IMR-90 (cell line): ENCODE results near the gene ZW10. TPM values are rescaled to one million over a fixed set of nuclear protein-coding genes. Genes with fewer than 3 reads are reported as not detected.

Experiments
- ATAC-seq: fragments of 200-7000 bp; cut with Tn5 transposase; 2 replicates; pipeline ENCODE4 v1.9.1; 2020; ENCODE audit warnings: low read depth, mild to moderate bottlenecking, moderate library complexity
- BruUV-seq: library from RNA; stranded (reverse); fragments of 400-500 nt; replicated peaks from 2 replicates; lab custom pipeline; 2021; lab: Mats Ljungman, UMichigan
- CTCF ChIA-PET: fragments of 300-600 bp; formaldehyde crosslinking; extraction: SDS; loops from one replicate; lab custom pipeline; 2021; ENCODE audit warnings: antibody characterized with exemption; lab: Yijun Ruan, JAX
- POLR2A ChIA-PET: fragments of 300-600 bp; sonication (Branson Sonifier 250); formaldehyde crosslinking; loops from one replicate; lab custom pipeline; 2022; ENCODE audit warnings: antibody characterized with exemption; ENCODE audit not compliant: unreplicated experiment; lab: Charles Lee
- DNase-seq: peaks from one replicate; pipeline ENCODE4 v3.0.0; 2013
- H2AFZ ChIP-seq: replicated peaks from 2 replicates; pipeline ENCODE3; 2013; ENCODE audit warnings: low read length, mild to moderate bottlenecking; ENCODE audit not compliant: poor library complexity
- H2AK5ac ChIP-seq: 2 replicates; pipeline ENCODE4 v1.6.1; 2013; ENCODE audit warnings: low read depth, low read length, inconsistent platforms
- H2AK9ac ChIP-seq: replicated peaks from 2 replicates; pipeline ENCODE3; 2013; ENCODE audit warnings: mild to moderate bottlenecking, low read depth, low read length, moderate library complexity; ENCODE audit not compliant: poor library complexity
- H2BK120ac ChIP-seq: 2 replicates; pipeline ENCODE4 v1.6.1; 2013; ENCODE audit warnings: low read depth, low read length, inconsistent platforms
- H2BK15ac ChIP-seq: 3 replicates; pipeline ENCODE4 v1.6.1; 2013; ENCODE audit warnings: low read depth, low read length, inconsistent platforms
- H2BK20ac ChIP-seq: 2 replicates; pipeline ENCODE4 v1.6.1; 2013; ENCODE audit warnings: low read depth, mild to moderate bottlenecking, inconsistent platforms, low read length, moderate library complexity
- H2BK5ac ChIP-seq: 2 replicates; pipeline ENCODE4 v1.6.1; 2013; ENCODE audit warnings: mild to moderate bottlenecking, low read depth, low read length, inconsistent platforms; ENCODE audit not compliant: poor library complexity, severe bottlenecking
- H3K14ac ChIP-seq: replicated peaks from 2 replicates; pipeline ENCODE4 v1.6.1; 2013; ENCODE audit warnings: low read depth, low read length, inconsistent platforms
- H3K18ac ChIP-seq: 2 replicates; pipeline ENCODE4 v1.6.1; 2013; ENCODE audit warnings: low read depth, low read length, control low read depth
- H3K23ac ChIP-seq: 2 replicates; pipeline ENCODE4 v1.6.1; 2013; ENCODE audit warnings: low read depth, low read length, inconsistent platforms
- H3K27ac ChIP-seq: 2 replicates; pipeline ENCODE4 v1.5.1; 2013; ENCODE audit warnings: mild to moderate bottlenecking, control low read depth, low read length; ENCODE audit not compliant: insufficient read depth
- H3K27me3 ChIP-seq: 2 replicates; pipeline ENCODE4 v1.6.1; 2013; ENCODE audit warnings: low read length; ENCODE audit not compliant: control insufficient read depth, insufficient read depth
- H3K36me3 ChIP-seq: 2 replicates; pipeline ENCODE4 v1.6.1; 2013; ENCODE audit warnings: low read length, mixed read lengths; ENCODE audit not compliant: control insufficient read depth, insufficient read depth
- H3K4ac ChIP-seq: 2 replicates; pipeline ENCODE4 v1.6.1; 2013; ENCODE audit warnings: low read depth, low read length, inconsistent platforms
- H3K4me1 ChIP-seq: 2 replicates; pipeline ENCODE4 v1.6.1; 2013; ENCODE audit warnings: low read length, mixed read lengths; ENCODE audit not compliant: control insufficient read depth, insufficient read depth
- H3K4me2 ChIP-seq: 2 replicates; pipeline ENCODE4 v1.6.1; 2013; ENCODE audit warnings: low read depth, mild to moderate bottlenecking, control low read depth, low read length, moderate library complexity
- H3K4me3 ChIP-seq: 2 replicates; pipeline ENCODE4 v1.5.1; 2013; ENCODE audit warnings: low read depth, mild to moderate bottlenecking, control low read depth, low read length, moderate library complexity; ENCODE audit not compliant: insufficient read depth
- H3K56ac ChIP-seq: 2 replicates; pipeline ENCODE4 v1.6.1; 2013; ENCODE audit warnings: low read length, inconsistent platforms; ENCODE audit not compliant: insufficient read depth; ENCODE audit errors: extremely low read depth
- H3K79me1 ChIP-seq, 2 experiments: 2 replicates each; pipeline ENCODE4 v1.6.1; 2013; ENCODE audit warnings: low read length in 2 of 2, inconsistent platforms in 1 of 2, low read depth in 1 of 2
- H3K9ac ChIP-seq: 2 replicates; pipeline ENCODE4 v1.6.1; 2013; ENCODE audit warnings: low read depth, low read length, control low read depth
- H3K9me1 ChIP-seq: 2 replicates; pipeline ENCODE4 v1.6.1; 2013; ENCODE audit warnings: low read length, inconsistent platforms; ENCODE audit not compliant: insufficient read depth
- H3K9me3 ChIP-seq: 2 replicates; pipeline ENCODE4 v1.6.1; 2013; ENCODE audit warnings: low read length; ENCODE audit not compliant: control insufficient read depth, insufficient read depth
- H4K20me1 ChIP-seq: 2 replicates; pipeline ENCODE4 v1.6.1; 2013; ENCODE audit warnings: low read length, inconsistent platforms; ENCODE audit not compliant: insufficient read depth
- H4K5ac ChIP-seq: 2 replicates; pipeline ENCODE4 v1.6.1; 2013; ENCODE audit warnings: mild to moderate bottlenecking, low read depth, low read length, control low read depth
- H4K8ac ChIP-seq, 2 experiments: 2 replicates each; pipeline ENCODE4 v1.6.1; 2013; ENCODE audit warnings: low read depth in 2 of 2, low read length in 2 of 2, control low read depth in 1 of 2, inconsistent platforms in 1 of 2
- H4K91ac ChIP-seq: 2 replicates; pipeline ENCODE4 v1.6.1; 2013; ENCODE audit warnings: low read depth, low read length, inconsistent platforms; ENCODE audit not compliant: insufficient read depth
- BHLHE40 ChIP-seq: fragments of 150-350 bp; IDR thresholded peaks from 2 replicates; pipeline ENCODE4 v1.6.1; 2016; ENCODE audit warnings: mild to moderate bottlenecking, low read depth, low read length
- CEBPB ChIP-seq: IDR thresholded peaks from 2 replicates; pipeline ENCODE4 v1.6.1; 2012; ENCODE audit warnings: low read depth, low read length, improper control_type of control experiment
- CTCF ChIP-seq: conservative IDR thresholded peaks from 2 replicates; pipeline ENCODE4 v1.5.1; 2012; ENCODE audit warnings: mild to moderate bottlenecking, low read depth, low read length, improper control_type of control experiment
- ELK1 ChIP-seq: fragments of 150-350 bp; IDR thresholded peaks from 2 replicates; pipeline ENCODE4 v1.6.1; 2016; ENCODE audit warnings: low read depth, mild to moderate bottlenecking, low read length, moderate library complexity, borderline replicate concordance
- FOS ChIP-seq: fragments of 150-350 bp; IDR thresholded peaks from 2 replicates; pipeline ENCODE4 v1.6.1; 2016; ENCODE audit warnings: low read depth, low read length
- MAFK ChIP-seq: IDR thresholded peaks from 2 replicates; pipeline ENCODE4 v1.6.1; 2012; ENCODE audit warnings: low read depth, low read length, improper control_type of control experiment
- MAZ ChIP-seq: IDR thresholded peaks from 2 replicates; pipeline ENCODE4 v1.6.1; 2012; ENCODE audit warnings: low read depth, mild to moderate bottlenecking, low read length, improper control_type of control experiment, moderate library complexity, borderline replicate concordance
- MXI1 ChIP-seq: IDR thresholded peaks from 2 replicates; pipeline ENCODE4 v1.6.1; 2012; ENCODE audit warnings: low read depth, mild to moderate bottlenecking, low read length, moderate library complexity, borderline replicate concordance
- NFE2L2 ChIP-seq: fragments of 150-350 bp; IDR thresholded peaks from 2 replicates; pipeline ENCODE4 v1.6.1; 2016; ENCODE audit warnings: low read depth, mild to moderate bottlenecking, low read length
- POLR2A ChIP-seq: IDR thresholded peaks from 2 replicates; pipeline ENCODE4 v1.6.1; 2012; ENCODE audit warnings: mild to moderate bottlenecking, low read depth, low read length
- RAD21 ChIP-seq: IDR thresholded peaks from 2 replicates; pipeline ENCODE4 v1.6.1; 2012; ENCODE audit warnings: low read length, improper control_type of control experiment
- RCOR1 ChIP-seq: IDR thresholded peaks from 2 replicates; pipeline ENCODE4 v1.6.1; 2012; ENCODE audit warnings: mild to moderate bottlenecking, low read length, improper control_type of control experiment; ENCODE audit not compliant: insufficient replicate concordance
- RFX5 ChIP-seq: IDR thresholded peaks from 2 replicates; pipeline ENCODE4 v1.8.0; 2012; ENCODE audit warnings: low read depth, mild to moderate bottlenecking, low read length, moderate library complexity
- SMC3 ChIP-seq: fragments of 150-350 bp; IDR thresholded peaks from 2 replicates; pipeline ENCODE4 v1.6.1; 2016; ENCODE audit warnings: low read depth, mild to moderate bottlenecking, antibody characterized with exemption, low read length, moderate library complexity
- USF2 ChIP-seq: fragments of 150-350 bp; IDR thresholded peaks from 2 replicates; pipeline ENCODE4 v1.6.1; 2017; ENCODE audit warnings: mild to moderate bottlenecking, antibody characterized with exemption, low read length, low read depth
- dilution Hi-C: fragments of 300-500 bp; cut with HindIII; formaldehyde crosslinking; loops from one replicate; pipeline ENCODE4 v1.14.3; 2018; ENCODE audit warnings: low sequenced_read_pairs; ENCODE audit not compliant: unreplicated experiment
- in situ Hi-C: fragments of 300-500 bp; cut with MboI; formaldehyde crosslinking; loops from 3 replicates; pipeline ENCODE4 v1.14.3; 2019; ENCODE audit warnings: low sequenced_read_pairs, inconsistent platforms, mixed read lengths
- intact Hi-C: fragments of 100-400 bp; cut with micrococcal nuclease; formaldehyde crosslinking; loops from 2 replicates; pipeline ENCODE4 v1.10.0; 2022
- polyA plus RNA-seq, 3 experiments: library from polyadenylated mRNA; depleted of rRNA; stranded (reverse); fragments of >200 nt; gene quantifications; 2 replicates each; pipeline ENCODE4 v1.2.3, GENCODE V29; 2012; ENCODE audit warnings: low replicate concordance in 1 of 3
- total RNA-seq: library from RNA; depleted of rRNA; stranded (reverse); fragments of >200 nt; gene quantifications from 2 replicates; pipeline ENCODE4 v1.2.3, GENCODE V29; 2012

Gene ZW10
- total and polyA plus RNA-seq, 2 of the 4 experiments (the other 2 are of a cell fraction): 10.3 to 30.6 TPM

GRCh38 chr11:113814181-113814580 lies 40.7 kb upstream of the ZW10 start:
- no peak overlapping the region for H2BK20ac ChIP-seq
- no peak overlapping the region for H3K9ac ChIP-seq
- no peak overlapping the region for H2AK9ac ChIP-seq
- H3K27ac ChIP-seq: no peak overlapping the region
- H3K18ac ChIP-seq: no peak overlapping the region
- peaks cover 3% of the 10 kb centered on the region; the same call in 1 of the 2 replicates for H3K36me3 ChIP-seq
- ChIA-PET POLR2A (no interaction called here), CTCF (interaction anchor here (1.3 kb wide), 1 partner anchor 8 kb away, joined by 6 read pairs; no protein-coding TSS in a partner anchor)
- dilution Hi-C loops (no loop called here), in situ Hi-C loops (no loop called here), intact Hi-C loops (no loop called here)
- no peak overlapping the region for H2BK5ac ChIP-seq
- no peak overlapping the region for H3K4me2 ChIP-seq
- no peak overlapping the region for H4K8ac ChIP-seq
- H2BK15ac ChIP-seq: no peak overlapping the region
- BruUV-seq: no TSS peak
- no peak overlapping the region for H4K5ac ChIP-seq
- ATAC-seq (no peak), DNase-seq (no peak)
- TF ChIP-seq RFX5 (no peak), MXI1 (no peak), CTCF (no peak), ELK1 (no peak), USF2 (no peak), NFE2L2 (no peak), RCOR1 (no peak), CEBPB (no peak), BHLHE40 (no peak), POLR2A (no peak), RAD21 (no peak), MAZ (no peak), FOS (no peak), MAFK (no peak), SMC3 (no peak)
- no peak overlapping the region for H3K4me3 ChIP-seq
- H3K9me3 ChIP-seq: no peaks in the 10 kb centered on the region
- no peak overlapping the region for H4K91ac ChIP-seq
- no peak overlapping the region for H3K14ac ChIP-seq
- no peak overlapping the region for H3K4ac ChIP-seq
- no peaks in the 10 kb centered on the region for H4K20me1 ChIP-seq
- no peak overlapping the region for H2AFZ ChIP-seq
- H3K23ac ChIP-seq: no peak overlapping the region
- H3K79me1 ChIP-seq: no peaks in the 10 kb centered on the region
- no peaks in the 10 kb centered on the region for H3K27me3 ChIP-seq
- no peaks in the 10 kb centered on the region for H3K9me1 ChIP-seq
- no peaks in the 10 kb centered on the region for H3K4me1 ChIP-seq
- no peak overlapping the region for H2BK120ac ChIP-seq
- H3K56ac ChIP-seq: no peak overlapping the region
- no peak overlapping the region for H2AK5ac ChIP-seq
